ENCODE results near the gene COL18A1.

DNA sequence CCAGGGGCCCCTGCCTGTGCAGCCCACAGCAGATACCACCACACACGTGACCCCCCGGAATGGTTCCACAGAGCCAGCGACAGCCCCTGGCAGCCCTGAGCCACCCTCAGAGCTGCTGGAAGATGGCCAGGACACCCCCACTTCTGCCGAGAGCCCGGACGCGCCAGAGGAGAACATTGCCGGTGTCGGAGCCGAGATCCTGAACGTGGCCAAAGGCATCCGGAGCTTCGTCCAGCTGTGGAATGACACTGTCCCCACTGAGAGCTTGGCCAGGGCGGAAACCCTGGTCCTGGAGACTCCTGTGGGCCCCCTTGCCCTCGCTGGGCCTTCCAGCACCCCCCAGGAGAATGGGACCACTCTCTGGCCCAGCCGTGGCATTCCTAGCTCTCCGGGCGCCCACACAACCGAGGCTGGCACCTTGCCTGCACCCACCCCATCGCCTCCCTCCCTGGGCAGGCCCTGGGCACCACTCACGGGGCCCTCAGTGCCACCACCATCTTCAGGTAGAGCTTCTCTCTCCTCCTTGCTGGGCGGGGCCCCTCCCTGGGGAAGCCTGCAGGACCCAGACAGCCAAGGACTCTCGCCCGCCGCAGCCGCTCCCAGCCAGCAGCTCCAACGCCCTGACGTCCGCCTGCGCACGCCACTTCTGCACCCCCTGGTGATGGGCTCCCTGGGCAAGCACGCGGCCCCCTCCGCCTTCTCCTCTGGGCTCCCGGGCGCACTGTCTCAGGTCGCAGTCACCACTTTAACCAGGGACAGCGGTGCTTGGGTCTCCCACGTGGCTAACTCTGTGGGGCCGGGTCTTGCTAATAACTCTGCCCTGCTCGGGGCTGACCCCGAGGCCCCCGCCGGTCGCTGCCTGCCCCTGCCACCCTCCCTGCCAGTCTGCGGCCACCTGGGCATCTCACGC is 51.0 kb downstream of the COL18A1 start:
- TF ChIP-seq SRSF9 (IDR thresholded peaks at IDR 0.05; ENCODE audit: borderline replicate concordance, low read depth, low read length) (no peak), RFX5 (IDR thresholded peaks at IDR 0.05; ENCODE audit: low read depth, low read length) (no peak), CTCF (IDR thresholded peaks at IDR 0.05 in 2 of 3, conservative IDR thresholded peaks at IDR 0.05 in 1 of 3; ENCODE audit: insufficient read depth in 2 of 3, low read depth in 1 of 3, low read length in 3 of 3) (no peak)
